Measurements from ENCODE around the gene MAT1A.
A peak's percentile ranks its signal among the peaks of the same experiment; 100 is the strongest.

The MAT1A gene

DNA sequence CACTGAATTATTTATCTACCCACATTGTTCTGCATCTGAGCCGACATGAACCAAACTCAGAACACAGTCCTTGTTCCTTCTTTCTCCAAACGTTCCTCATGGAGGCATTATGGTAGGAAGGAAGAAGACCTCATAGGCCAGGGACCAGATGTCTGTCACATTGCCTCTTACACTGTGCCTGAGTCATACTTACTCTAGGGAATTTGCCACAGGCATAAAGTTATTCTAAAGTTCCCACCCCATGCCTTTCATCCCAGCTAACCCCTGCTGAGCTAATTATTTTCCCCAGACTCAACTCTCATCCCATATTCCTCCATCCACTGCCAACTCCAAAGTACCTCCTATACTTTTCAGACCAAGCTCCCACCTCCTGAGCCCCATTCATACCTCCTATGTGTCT lies 21.2 kb downstream of the MAT1A start:
- TF ChIP-seq, protein P1, sequence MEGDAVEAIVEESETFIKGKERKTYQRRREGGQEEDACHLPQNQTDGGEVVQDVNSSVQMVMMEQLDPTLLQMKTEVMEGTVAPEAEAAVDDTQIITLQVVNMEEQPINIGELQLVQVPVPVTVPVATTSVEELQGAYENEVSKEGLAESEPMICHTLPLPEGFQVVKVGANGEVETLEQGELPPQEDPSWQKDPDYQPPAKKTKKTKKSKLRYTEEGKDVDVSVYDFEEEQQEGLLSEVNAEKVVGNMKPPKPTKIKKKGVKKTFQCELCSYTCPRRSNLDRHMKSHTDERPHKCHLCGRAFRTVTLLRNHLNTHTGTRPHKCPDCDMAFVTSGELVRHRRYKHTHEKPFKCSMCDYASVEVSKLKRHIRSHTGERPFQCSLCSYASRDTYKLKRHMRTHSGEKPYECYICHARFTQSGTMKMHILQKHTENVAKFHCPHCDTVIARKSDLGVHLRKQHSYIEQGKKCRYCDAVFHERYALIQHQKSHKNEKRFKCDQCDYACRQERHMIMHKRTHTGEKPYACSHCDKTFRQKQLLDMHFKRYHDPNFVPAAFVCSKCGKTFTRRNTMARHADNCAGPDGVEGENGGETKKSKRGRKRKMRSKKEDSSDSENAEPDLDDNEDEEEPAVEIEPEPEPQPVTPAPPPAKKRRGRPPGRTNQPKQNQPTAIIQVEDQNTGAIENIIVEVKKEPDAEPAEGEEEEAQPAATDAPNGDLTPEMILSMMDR (IDR thresholded peaks at IDR 0.05; ENCODE audit: insufficient read depth, low read depth, low read length, missing control alignments), result no peak
- no peak for DNase-seq (ENCODE audit: low read depth)
- no peak overlapping the region for H3K4me3 ChIP-seq (ENCODE audit: low read length)

DNA sequence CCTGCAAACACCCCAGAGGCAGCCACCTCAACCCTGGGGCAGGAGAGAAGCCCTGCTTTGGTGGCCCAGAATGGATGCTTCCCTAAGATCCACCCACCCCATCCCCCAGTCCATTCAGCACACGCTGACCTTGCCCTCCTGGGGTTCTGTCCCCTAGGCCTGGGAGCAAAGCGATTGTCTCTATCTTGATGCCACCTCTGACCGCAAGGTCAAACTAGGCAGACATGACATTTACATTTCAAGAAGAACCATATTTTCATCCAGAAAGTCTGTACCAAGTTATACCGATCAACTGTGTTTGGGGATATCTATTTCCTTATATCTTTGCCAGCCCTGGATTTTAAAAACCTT lies 23.0 kb downstream of the MAT1A start:
- DNase-seq (ENCODE audit: low read depth), result no peak
- no peak overlapping the region for H3K4me3 ChIP-seq (ENCODE audit: low read length)
- TF ChIP-seq, protein P1 (IDR thresholded peaks at IDR 0.05; ENCODE audit: insufficient read depth, low read depth, low read length, missing control alignments), result no peak

DNA sequence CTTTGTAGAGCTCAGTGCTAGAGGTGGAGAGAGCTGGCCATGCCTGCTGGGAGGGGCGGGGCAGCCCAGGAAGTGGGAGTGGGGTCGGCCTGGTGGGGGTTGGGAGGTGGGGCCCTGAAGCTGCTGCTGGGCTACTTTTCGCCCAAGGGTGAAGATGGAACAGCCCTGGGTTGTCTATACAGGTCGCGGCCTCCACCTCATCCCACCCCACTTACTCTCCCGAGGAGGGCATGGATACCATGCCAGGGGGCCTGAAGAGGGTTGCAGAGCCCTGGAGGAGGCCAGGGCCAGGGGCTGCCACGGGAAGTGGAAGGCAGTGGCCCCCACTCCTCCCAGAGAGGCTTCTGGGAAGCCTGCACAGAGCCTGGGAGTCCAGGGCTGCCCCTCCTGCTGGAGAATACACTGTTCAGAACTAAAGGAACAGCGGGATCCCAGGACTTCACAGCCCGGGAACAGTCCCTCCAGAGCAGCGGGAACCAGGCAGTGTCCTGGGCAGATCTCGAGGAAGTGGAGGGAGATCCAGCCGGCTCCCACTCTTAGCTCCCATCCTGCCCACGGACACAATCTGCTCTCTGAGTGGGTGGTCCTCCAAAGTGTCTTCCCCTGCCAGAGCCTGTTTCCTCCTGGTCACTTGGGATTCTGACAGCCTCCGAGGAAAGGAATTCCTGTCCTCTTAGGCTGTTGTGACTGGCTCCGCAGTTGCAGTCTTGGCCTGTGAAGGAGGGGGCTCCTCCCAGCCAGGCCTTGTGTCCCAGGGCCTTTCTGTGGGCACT lies 23.5 kb downstream of the MAT1A start:
- TF ChIP-seq, protein P1 (IDR thresholded peaks at IDR 0.05; ENCODE audit: insufficient read depth, low read depth, low read length, missing control alignments), result no peak
- H3K4me3 ChIP-seq (ENCODE audit: low read length), result no peak overlapping the region

DNA sequence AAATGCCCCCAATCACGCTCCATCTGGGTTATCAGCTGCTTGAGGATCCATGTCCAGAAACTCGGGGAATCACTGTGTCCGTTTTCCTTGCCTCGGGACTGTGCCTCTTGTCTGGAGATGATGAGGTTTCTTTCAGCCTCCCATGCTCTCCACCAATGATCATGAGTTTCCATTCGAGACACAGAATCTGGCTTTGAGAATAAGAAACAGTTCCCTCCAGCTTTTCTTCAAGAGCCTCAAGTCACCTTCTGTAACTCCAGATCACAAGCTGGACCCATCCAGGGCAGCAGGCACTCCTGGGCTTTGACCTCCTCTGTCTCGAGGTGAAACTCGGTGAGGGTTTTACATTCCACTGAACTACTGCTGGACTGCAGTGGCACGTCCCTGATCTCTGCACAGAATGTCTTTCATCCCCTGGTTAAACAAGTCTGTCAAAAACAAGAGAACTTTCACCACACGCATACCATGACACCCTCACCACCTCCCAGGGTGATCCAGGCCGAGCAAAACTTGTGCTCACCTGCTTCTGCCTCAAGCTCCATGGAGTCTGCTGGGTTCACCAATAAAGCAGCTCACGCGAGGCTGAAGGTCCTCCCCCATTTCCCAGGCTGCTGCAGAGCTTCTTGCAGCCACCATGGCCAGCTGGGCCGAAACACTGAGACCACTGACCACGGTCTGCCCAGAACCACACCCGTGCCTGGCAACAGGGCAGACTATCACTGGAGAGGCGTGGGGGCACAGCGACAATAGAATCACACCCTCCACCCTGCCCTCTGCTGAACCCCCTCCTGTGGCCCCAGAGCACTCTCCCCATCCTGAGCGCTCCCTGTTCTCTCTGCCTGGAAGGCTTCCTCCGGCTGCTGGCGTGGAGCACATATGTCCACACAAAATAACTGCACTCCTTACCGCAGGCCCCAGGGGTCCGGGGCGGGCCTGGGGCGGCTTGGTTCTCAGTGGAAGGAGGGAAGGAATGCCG lies 25.1 kb downstream of the MAT1A start:
- H3K4me3 ChIP-seq (ENCODE audit: low read length), result no peak overlapping the region
- TF ChIP-seq, protein P1 (IDR thresholded peaks at IDR 0.05; ENCODE audit: insufficient read depth, low read depth, low read length, missing control alignments), result no peak
- DNase-seq (ENCODE audit: low read depth), result no peak

More for the DNA sequence above, 23.5 kb downstream of the MAT1A start:
- no peak for DNase-seq (ENCODE audit: low read depth)

DNA sequence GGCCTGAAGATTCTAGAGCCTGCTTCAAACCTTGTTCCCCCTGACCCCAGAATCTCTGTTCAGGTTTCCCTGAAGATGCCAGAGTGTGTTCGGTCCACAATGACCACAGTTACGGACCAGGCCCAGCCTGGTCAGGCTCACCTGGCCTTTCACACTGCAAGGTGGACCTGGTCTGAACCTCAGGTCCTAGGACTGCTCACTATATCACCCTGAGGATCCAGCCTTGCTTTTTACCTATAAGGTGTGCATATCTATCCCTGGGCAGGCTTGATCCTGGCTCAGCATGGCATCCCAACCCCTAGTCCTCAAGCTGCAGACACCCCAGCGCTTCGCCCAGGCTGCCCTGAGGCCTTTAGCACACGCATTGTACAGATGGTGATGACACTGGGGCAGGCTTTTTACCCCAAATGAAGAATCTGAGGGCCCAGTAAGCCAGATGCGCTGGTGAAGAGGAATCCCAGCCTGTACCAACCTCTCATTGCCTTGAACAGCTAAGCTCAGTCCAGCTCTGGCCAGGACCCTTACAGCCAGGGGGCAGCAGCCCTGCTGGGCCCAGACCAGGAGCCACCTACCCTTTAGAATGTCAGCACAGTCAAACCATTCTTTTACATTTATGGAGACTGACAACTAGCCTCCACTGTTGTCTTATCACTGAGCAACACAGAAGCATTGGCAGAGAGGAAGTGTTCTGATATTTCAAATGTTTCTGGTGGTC lies 28.0 kb downstream of the MAT1A start:
- no peak for DNase-seq (ENCODE audit: low read depth)
- no peak overlapping the region for H3K4me3 ChIP-seq (ENCODE audit: low read length)
- TF ChIP-seq, protein P1 (IDR thresholded peaks at IDR 0.05; ENCODE audit: insufficient read depth, low read depth, low read length, missing control alignments), result no peak

DNA sequence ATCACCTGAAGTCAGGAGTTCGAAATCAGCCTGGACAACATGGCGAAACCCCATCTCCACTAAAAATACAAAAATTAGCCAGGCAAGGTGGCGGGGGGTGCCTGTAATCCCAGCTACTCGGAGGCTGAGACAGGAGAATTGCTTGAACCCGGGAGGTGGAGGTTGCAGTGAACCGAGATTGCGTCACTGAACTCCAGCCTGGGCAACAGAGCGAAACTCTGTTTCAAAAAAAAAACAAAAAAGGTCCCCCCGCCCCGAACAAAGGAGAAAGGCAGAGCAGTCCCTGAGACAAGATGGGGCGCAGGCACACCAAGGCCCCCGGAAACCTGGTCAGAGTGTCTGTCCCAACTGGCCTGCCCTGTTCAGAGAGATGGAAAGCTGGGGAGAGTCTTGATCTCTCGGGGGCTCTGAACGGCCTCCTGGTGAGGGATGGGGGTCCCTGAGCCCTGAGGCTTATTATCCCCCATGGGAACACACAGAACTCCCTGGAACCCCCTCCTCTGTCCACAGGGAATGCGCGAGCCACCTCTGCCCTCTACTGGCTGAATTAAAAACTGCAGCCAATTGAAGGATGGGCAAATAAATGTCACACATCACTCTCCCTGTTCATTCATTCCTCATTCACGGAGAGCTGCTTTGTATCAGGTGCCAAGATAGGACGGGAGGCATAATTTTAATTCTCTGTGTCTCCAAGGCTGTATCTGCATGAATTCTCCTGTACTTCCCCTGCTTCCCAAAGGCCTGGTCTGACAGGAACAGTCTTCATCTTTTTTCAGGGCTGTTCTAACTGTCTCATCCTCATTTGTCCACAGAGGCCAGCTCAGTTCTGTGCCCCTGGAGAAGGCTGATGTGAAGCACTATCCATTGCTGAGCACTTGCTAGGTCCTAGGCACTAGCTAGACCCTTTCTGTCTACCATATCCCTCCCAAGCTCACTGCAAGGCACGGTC lies 28.9 kb downstream of the MAT1A start:
- TF ChIP-seq, protein P1 (IDR thresholded peaks at IDR 0.05; ENCODE audit: insufficient read depth, low read depth, low read length, missing control alignments), result peak; percentile 86
- peak; percentile 29 for DNase-seq (ENCODE audit: low read depth)
- H3K4me3 ChIP-seq (ENCODE audit: low read length), result no peak overlapping the region

Measured in epithelial cell of esophagus (primary cell).